ENCODE data around the gene FNDC5.

GRCh38 chr1:32848354-32849063 lies 22.2 kb downstream of the FNDC5 start:
- TF ChIP-seq CTCF (IDR thresholded peaks at IDR 0.05; ENCODE audit: poor library complexity, severe bottlenecking) = no peak
- no peak for TF ChIP-seq POLR2AphosphoS5 (IDR thresholded peaks at IDR 0.05)
- no peak for TF ChIP-seq TAF1 (IDR thresholded peaks at IDR 0.05; ENCODE audit: low read depth)
- no peak for TF ChIP-seq EZH2 (IDR thresholded peaks at IDR 0.05; ENCODE audit: borderline replicate concordance, insufficient read depth, low read length, poor library complexity, severe bottlenecking)
- no peak for TF ChIP-seq EP300 (conservative IDR thresholded peaks at IDR 0.05; ENCODE audit: poor library complexity, severe bottlenecking)
- TF ChIP-seq REST (IDR thresholded peaks at IDR 0.05; ENCODE audit: borderline replicate concordance) = no peak
- no peak for TF ChIP-seq SMC3 (conservative IDR thresholded peaks at IDR 0.05; ENCODE audit: poor library complexity)

All from neural cell (in vitro differentiated cells).